Measurements from ENCODE around the gene RAPGEF2. TPM values are rescaled to one million over a fixed set of nuclear protein-coding genes. Genes with fewer than 3 reads are reported as not detected.
"Not testable (repeated sequence)": the region's sequence is repeated elsewhere in the genome, so short reads cannot be mapped to it uniquely, and the experiment has no call there.

RAPGEF2 gene
- polyA plus RNA-seq, 3 donors, result 49.8 to 54.5 (median 50.0) TPM

DNA sequence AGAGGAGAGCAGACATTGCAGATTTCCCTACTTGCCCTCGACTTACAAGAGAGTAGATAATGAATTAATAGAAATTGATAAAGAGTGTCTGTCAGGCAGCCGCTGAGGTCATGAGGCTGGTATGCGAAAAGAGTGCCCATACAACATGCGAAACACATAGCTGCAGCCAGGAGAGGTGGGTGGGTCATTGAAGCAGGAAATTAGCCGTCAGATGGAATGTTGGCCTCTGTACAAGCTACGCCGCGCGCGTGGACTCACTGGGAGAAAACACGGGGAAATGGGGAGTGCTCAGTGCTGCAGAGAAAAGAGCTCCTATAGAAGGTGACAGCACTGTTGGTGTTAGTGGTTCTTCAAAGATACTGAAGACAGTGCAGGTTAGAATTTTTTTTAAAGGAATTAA is 125.1 kb downstream of the RAPGEF2 start:
- DNase-seq (ENCODE audit: low read depth in 3 of 3, low spot score in 2 of 3), result peak in 1 of 3 donors; percentile 61

DNA sequence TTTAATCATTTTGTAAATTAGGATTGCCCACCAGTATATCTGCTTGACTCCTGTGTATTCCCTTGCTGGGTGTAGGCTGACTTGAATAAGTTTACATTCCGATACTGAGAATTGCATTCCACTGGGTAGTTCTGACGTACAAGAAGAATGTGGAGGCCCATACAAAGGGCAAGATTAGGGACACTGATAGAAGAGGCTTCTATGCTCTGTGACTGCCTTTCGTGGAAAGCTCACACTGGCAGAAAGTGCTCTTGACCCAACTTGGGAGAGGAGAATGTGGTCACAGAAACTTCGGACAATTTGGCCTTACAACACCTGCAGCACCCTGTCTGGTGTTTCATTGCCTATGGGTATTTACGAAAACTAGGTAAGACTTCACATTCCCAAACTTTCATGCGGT is 126.3 kb downstream of the RAPGEF2 start:
- no peak for DNase-seq (ENCODE audit: low read depth in 3 of 3, low spot score in 2 of 3)

DNA sequence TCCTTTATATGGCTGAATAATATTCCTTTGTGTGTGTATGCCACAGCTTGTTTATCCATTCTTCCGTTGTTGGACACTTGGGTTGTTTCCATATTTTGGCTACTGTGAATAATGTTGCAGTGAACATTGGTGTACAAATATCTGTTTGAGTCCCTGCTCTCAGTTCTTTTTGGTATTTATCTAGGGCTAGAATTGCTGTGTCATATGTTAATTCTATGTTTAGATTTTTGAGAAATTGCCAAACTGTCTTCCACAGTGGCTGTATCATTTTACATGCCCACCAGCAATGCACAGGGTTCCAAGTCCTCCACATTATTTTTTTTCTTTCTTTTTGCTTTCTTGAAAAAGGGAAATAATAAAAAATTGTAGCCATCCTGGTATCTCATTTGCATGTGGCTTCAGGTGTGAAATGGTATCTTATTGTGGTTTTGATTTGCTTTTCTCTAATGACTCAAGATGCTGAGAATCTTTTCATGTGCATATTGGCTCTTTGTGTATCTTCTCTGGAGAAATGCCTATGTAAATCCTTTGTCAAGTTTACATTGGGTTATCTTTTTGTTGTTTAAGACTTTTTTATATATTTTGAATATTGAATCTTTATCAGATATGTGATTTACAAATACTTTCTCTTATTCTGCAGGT is 129.7 kb downstream of the RAPGEF2 start:
- DNase-seq (ENCODE audit: low read depth in 3 of 3, low spot score in 2 of 3), result no peak

DNA sequence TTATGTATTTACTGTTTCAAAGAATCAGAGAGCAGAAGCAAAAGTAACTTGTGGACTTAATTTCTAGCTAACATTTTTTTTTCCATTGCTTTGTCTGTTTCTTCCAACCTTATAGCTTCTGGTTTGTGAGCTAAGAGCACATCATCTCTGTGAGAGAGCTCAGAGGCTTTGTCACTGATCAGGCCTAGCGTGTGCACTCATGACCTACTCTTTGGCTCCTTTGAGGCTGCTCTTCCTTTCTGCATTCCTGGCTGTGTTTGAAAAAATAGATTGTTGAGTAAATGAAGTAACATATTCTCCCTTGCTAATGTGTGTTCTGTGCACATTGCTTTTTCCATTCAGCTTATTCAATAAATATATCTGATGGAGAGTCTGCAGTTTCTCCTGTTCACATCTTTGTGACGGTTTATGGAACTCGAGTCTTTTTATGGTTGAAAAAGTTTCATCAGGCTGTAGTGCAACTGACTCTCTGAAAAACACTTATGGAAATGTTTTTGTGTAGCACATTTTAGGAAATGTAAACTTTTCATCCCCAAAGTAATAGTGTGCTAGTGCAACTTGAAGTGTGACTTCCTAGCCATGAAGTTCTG is 133.0 kb downstream of the RAPGEF2 start:
- DNase-seq (ENCODE audit: low read depth in 3 of 3, low spot score in 2 of 3), result no peak

DNA sequence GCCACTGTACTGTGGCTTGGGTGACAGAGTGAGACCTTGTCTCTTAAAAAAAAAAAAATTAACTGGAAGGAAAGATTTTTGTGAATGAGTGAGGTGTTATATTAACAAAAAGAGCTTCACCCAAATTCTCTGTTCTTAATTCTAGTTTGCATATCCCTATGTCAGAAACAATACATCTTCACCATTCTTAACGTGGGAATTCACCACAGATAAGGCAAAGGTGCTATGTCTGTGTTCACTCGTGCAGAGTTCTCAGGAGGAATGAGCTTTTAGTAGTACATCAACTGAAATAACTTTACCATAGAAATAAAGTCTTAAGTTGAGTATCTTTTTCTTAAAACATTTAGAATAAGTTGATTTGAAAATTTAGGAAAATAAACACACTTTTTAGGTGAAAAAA is 135.1 kb downstream of the RAPGEF2 start:
- DNase-seq (ENCODE audit: low read depth in 3 of 3, low spot score in 2 of 3), result no peak

DNA sequence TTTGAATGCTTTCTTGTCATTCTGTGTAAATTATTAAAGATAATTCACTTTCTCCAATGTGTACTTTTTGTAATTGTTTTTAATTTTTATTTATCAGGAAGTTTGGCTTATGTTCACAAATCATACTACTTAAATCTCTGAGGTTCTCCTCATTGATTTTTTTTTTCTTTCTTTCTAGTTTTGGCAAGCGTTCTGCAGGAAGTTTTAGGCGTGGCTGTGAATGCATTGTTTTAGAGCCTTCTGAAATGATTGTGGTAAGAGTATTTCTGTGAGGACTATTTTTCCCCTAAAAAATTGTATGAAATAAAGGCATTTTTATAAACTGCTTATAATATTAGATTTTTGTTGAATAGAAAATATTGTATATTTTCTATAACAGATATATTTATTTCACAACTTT is 135.8 kb downstream of the RAPGEF2 start:
- no peak for DNase-seq (ENCODE audit: low read depth in 3 of 3, low spot score in 2 of 3)

DNA sequence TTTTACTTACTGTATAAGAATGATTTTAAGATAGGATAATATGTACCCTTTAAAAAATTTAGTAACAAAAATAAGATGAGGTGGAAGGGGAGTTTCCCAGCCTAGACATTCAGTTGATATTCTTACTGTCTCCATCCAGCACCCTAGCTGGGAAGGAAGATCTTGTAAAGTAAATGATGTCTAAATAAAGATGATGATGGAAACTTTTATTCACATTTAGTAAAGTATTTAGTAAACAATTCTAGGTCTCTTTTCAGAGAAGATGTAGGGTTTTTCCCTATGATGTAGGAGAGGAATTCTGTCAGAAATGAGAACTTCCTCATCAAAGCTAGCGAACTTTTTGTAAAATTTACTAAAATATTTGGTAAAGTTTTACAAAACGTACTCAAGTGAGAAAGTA is 136.8 kb downstream of the RAPGEF2 start:
- no peak for DNase-seq (ENCODE audit: low read depth in 3 of 3, low spot score in 2 of 3)

DNA sequence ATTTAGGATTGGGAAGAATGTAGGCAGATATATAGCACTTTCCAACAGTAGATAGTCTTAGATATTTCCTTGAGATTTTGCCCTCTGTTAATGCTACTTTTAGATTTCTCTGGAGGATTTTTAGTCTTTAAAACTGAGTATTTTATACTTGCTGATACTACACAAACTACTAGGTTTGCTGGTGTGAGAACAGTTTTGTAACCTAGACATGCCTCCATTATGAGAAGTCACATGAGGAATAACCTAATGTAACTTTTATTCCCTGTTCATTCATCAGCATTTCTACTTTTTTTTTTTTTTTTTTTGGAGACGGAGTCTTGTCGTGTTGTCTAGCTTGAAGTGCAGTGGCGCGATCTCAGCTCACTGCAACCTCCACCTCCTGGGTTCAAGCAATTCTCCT is 137.2 kb downstream of the RAPGEF2 start:
- no peak for DNase-seq (ENCODE audit: low read depth in 3 of 3, low spot score in 2 of 3)

DNA sequence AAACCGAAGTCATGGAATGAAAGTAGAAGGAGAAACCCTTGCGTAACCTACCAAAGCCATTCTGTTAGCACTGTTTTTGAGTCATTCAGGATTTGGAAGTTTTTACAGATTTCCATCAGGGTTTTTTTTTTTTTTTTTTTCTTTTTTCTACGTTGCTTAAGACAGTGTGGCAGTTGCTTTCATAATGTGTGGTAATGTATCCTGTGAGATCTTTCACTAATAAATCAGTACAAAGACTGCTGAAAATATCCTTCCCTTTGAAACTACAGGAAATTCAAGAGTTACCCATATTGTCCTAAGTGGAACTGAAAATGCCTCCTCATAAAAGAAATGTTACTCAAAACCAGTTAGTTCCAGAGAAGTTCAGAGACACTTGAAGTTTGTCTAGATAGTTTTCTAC is 137.8 kb downstream of the RAPGEF2 start:
- no peak for DNase-seq (ENCODE audit: low read depth in 3 of 3, low spot score in 2 of 3)

DNA sequence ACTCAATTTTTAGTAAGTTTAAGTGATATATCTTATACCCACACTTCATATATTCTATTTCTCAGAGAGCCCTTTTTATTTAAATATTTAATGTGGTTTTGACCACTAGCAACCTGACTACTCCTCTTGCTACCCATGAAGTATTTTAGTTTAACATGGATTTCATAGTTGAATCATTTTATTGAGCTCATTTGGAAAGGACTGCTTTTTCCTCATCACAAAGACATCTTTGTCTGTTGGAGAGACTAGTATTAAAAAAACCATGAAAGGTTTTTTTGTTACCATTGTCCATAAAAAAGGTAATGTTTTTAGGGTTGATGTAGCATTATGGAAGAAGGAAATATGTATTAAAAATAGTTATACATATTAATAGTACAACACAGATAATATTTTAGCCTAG is 139.5 kb downstream of the RAPGEF2 start:
- no peak for DNase-seq (ENCODE audit: low read depth in 3 of 3, low spot score in 2 of 3)

DNA sequence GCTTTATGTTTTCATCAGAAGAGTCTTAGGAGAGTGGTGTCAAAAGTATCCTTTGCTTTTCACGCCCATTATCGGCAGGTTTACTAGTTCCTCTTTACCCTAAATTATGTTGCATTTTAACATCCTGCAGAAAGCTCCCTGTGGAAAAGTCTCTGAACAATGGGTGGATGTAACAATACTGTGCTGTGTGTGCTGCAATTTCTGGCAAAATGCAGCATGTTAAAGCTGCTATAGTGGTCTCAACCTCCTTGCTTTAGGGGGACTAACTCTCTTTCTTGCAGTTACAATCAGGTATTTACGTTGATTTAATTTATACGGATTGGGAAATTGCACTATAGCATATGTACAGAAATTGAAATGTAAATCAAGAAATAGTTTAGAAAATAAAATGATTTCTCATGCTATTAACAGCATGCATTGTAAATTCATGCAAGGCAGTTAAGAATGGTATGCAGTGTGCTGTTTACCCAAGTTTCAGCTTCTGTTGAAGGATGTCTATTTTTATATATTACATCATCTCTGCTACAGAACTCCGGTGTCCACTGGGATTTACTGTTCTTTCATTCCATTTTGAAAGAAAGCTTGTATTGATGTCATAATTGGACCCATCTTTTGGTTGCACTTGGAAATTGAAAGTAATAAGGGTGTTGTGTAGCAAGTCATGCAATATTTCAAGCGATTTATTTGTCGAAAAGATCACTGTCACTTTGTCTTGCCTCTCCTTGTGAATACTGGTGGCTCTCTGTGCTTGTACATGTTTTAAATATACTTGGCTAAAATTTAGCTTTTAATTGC is 145.7 kb downstream of the RAPGEF2 start:
- no peak for DNase-seq (ENCODE audit: low read depth in 3 of 3, low spot score in 2 of 3)

DNA sequence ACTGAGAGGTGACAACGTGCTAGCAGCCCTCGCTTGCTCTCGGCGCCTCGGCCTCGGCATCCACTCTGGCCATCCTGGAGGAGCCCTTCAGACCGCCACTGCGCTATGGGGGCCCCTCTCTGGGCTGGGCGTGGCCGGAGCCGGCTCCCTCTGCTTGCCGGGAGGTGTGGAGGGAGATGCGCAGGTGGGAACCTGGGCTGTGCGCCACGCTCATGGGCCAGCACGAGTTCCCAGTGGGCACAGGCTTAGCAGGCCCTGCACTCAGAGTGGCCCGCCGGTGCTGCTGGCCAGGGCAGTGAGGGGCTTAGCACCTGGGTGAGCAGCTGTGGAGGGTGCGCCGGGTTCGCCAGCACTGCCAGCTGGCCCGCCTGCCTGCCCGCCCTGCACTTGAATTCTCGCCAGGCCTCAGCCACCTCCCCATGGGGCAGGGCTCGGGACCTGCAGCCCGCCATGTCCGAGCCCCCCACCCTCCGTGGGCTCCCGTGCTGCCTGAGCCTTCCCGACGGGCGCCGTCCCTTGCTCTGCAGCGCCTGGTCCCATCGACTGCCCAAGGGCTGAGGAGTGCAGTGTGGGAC is 148.0 kb downstream of the RAPGEF2 start:
- DNase-seq (ENCODE audit: low read depth in 3 of 3, low spot score in 2 of 3), result no peak

DNA sequence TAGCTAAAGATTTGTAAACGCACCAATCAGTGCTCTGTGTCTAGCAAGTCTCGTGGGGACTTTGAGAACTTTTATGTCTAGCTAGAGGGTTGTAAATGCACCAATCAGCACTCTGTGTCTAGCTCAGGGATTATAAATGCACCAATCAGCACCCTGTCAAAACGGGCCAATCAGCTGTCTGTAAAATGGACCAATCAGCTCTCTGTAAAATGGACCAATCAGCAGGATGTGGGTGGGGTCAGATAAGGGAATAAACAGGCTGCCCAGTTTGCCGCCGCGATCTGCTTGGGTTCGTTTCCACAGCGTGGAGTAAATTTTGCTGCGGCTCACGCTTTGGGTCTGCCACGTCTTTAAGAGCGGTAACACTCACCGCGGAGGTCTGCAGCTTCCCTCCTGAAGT is 148.7 kb downstream of the RAPGEF2 start:
- not testable (repeated sequence) for DNase-seq (ENCODE audit: low read depth in 3 of 3, low spot score in 2 of 3)

DNA sequence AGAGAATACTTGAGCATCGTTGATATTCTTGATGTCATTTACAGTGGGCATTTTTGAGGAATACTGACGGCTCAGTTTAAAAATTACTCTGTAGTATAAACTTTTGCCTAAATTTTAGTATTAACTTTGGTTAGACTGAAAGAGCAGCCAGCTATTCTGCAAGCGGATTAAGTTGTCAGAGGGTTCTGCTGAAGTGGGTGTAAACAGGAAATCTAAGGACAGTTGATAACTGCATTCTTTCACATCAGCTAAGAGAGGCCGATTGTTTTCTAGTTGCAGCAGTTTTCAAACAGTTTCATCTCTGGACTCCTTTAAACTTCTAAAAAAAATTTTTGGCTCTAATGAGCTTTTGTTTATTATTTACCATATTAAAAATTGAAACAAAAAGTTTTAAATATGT is 149.6 kb downstream of the RAPGEF2 start:
- DNase-seq (ENCODE audit: low read depth in 3 of 3, low spot score in 2 of 3), result no peak

DNA sequence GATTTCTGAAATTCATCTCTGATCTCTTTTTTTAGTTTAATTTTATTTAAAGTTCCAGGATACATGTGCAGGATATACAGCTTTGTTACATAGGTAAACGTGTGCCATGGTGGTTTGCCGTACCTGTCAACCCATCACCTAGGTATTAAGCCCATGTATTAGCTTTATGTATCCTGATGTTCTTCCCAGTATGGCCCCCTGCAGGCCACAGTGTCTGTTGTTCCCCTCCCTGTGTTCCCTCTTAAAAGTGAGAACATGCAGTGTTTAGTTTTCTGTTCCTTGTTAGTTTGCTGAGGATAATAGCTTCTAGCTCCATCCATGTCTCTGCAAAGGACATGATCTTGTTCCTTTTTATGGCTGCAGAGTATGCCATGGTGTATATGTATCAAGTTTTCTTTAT is 153.2 kb downstream of the RAPGEF2 start:
- no peak for DNase-seq (ENCODE audit: low read depth in 3 of 3, low spot score in 2 of 3)

DNA sequence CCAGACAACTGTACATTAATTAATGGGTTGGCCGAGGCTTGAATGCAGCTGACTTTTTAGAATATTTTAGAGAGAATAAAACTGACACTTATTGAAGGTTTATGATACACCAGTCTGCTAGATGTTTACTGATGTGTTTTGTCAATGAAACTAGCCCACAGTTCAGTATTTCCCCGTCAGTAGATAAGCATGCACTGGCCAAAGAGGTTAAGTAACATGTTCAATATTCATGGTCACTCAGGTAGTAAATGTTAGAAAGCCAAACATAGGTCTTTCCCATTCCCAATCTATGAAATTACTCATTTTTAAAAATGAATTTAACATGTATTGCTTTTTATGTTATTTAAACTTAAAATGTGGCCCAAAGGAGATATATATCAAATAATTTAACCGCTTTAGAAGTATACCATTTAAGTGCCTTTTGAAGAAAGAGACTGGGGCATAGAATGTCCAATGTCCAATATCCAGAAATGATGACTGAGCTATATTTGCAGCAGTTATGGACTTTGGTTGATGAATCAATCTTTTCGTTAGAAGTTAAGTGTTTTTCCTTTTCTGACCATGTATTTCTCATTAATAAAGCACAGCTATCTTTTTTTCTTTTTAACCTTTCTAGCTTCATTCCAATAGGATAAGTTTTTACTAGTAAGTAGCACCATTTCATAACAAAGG is 156.1 kb downstream of the RAPGEF2 start:
- no peak for DNase-seq (ENCODE audit: low read depth in 3 of 3, low spot score in 2 of 3)

DNA sequence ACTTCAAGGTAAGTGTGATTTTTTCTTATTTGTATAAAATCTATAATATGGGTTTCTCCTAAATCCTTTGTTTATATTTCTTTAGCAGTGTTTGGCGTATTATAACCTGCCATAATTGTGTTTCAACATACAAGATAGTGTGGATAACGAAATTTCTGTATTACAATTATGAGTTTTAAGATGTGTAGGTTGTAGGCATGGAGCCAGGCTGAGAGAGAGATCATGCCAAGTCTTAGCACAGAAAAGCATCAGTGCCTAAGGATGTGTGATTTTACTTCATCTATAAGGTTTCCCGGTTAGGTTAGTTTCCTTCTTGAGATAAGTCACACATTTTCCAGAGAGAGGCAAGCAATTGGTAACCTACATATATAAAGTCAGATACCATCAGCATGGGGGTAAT is 161.2 kb downstream of the RAPGEF2 start:
- no peak for DNase-seq (ENCODE audit: low read depth in 3 of 3, low spot score in 2 of 3)

DNA sequence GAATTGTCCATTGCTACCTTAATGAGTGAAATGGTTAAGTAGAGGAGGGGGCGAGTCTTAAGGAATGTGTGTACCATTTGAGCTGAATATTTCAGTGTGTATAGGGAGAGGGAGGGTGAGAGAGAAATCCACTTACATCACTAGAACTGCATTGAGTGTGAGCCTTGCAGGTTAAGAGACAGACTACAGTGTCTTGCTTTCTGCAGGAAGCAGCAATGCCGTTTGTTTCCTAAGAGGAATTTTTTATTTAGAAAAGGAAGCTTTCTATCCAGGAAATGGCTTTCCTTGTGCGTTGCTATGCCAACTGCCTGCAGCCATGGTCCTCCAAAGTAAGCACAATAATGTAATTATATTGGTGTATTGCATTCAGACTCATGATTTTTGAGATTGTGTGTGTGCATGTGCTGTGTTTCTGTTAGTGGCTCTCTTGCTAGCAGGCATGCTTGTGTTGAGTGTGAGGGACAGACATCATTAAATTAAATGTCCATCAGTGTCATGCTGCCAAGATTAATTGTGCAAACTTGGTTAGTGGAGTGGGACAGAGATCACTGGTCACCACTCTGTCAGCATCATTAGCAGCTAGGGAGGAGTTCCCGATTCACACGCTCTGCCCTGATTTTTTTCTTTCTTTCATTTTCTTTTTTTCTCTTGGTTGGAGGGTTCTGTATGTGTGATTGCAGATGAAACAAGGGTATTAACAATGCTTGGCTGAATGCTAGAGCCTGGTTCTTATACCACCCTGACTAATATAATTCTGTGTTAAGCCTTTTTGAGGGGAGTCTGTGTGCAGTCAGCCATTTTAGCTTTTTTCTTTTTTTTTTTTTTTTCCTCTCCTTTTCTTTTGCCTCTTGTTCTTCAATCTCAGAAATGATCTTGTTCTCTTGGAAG is 164.3 kb downstream of the RAPGEF2 start:
- peak in 1 of 3 donors; percentile 29 for DNase-seq (ENCODE audit: low read depth in 3 of 3, low spot score in 2 of 3)

DNA sequence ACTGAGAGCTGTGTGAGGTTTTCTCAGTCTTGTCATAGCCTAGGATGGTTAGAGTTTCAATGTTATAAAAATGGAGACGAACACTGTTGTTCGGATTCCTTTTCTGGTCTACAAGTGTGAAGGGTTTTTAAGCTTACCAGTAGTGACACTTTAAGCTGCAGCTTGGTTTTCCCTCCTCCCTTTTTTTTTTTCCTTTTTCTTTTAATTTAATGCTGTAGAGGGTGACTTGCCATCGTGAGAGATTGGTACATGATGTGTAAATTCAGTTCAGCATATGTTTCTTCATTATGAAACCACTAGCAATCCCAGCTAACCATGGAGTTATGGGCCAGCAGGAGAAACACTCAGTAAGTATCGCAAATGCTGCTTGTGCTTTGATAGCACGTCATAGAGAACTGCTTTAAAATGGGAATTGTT is 165.0 kb downstream of the RAPGEF2 start:
- no peak for DNase-seq (ENCODE audit: low read depth in 3 of 3, low spot score in 2 of 3)

DNA sequence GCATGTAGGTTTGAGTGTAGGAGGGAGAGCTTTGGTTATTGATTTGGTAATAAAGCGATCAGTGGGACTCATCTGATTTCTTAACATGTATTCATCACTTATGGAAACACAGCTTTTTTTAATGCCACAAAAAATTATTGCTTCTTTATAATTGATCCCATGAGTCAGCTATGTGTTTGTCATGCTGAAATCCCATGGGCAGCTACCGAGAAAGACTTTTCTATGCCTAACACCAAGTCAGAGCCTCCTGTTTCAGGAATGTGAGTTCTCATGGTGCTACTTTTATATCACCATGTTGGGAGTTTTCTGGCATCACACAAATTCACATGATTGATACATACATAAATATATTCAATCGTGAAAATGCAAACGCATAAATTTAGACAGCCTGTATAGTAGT is 165.7 kb downstream of the RAPGEF2 start:
- DNase-seq (ENCODE audit: low read depth in 3 of 3, low spot score in 2 of 3), result no peak

Data from right renal cortex interstitium (tissue), 3 donors.